HepG2 (cell line): ENCODE measurements around the gene CABLES1. TPM values are rescaled to one million over a fixed set of nuclear protein-coding genes. Genes with fewer than 3 reads are reported as not detected.
"Not testable (repeated sequence)": the region's sequence is repeated elsewhere in the genome, so short reads cannot be mapped to it uniquely, and the experiment has no call there.

ENCODE experiments used
- ATAC-seq: fragments of 200-7000 bp; cut with Tn5 transposase; 3 replicates; pipeline ENCODE4 v1.9.1; 2020; ENCODE audit warnings: mild to moderate bottlenecking, moderate library complexity
- BruUV-seq: library from RNA; stranded (reverse); fragments of 400-500 nt; replicated peaks from 2 replicates; lab custom pipeline; 2021; lab: Mats Ljungman, UMichigan
- CTCF ChIA-PET: fragments of 300-600 bp; formaldehyde crosslinking; extraction: SDS; loops from one replicate; lab custom pipeline; 2021; ENCODE audit warnings: low total read pairs, inconsistent platforms, low intra/inter-chr PET ratio; lab: Yijun Ruan, JAX
- POLR2A ChIA-PET: fragments of 350-600 bp; sonication (Branson Sonifier 250); formaldehyde crosslinking; loops from one replicate; lab custom pipeline; 2020; ENCODE audit warnings: antibody characterized with exemption, inconsistent platforms; lab: Yijun Ruan, JAX
- DNase-seq: peaks from one replicate; pipeline ENCODE4 v3.0.0-alpha.2; 2015; ENCODE audit warnings: low spot score
- FAIRE-seq: peaks from 3 replicates; lab custom pipeline; 2011; peaks lifted over from hg19 to GRCh38; lab: Jason Lieb, UNC
- H2AFZ ChIP-seq: one replicate; pipeline ENCODE4 v1.6.1; 2011; ENCODE audit warnings: low read length, inconsistent platforms
- H3K27ac ChIP-seq: fragments of 300-600 bp; 3 replicates; pipeline ENCODE4 v1.8.0; 2011; ENCODE audit warnings: mixed run types, mild to moderate bottlenecking, mixed read lengths, low read length, inconsistent platforms; ENCODE audit not compliant: insufficient read depth; ENCODE audit errors: extremely low read length
- H3K27me3 ChIP-seq, 2 experiments: fragments of 200-600 bp in 1 of 2; 2 replicates in 1 of 2; 3 replicates in 1 of 2; pipeline versions ENCODE4 v1.6.0 to v1.8.0; 2011; ENCODE audit warnings: low read length in 2 of 2, mild to moderate bottlenecking in 2 of 2, moderate library complexity in 2 of 2, inconsistent platforms in 1 of 2; ENCODE audit not compliant: insufficient read depth in 2 of 2, control insufficient read depth in 1 of 2
- H3K36me3 ChIP-seq, 2 experiments: fragments of 200-600 bp in 1 of 2; replicated peaks in 1 of 2; 2 replicates in 1 of 2; 3 replicates in 1 of 2; pipeline versions ENCODE4 v1.5.1 to v1.8.0; 2011; ENCODE audit warnings: low read length in 2 of 2, inconsistent platforms in 1 of 2; ENCODE audit not compliant: insufficient read depth in 2 of 2, control insufficient read depth in 1 of 2
- H3K4me1 ChIP-seq: 2 replicates; pipeline ENCODE4 v1.5.1; 2012; ENCODE audit warnings: low read length, inconsistent platforms; ENCODE audit not compliant: insufficient read depth
- H3K4me2 ChIP-seq: 2 replicates; pipeline ENCODE4 v1.6.0; 2011; ENCODE audit warnings: low read depth, low read length, inconsistent platforms
- H3K4me3 ChIP-seq, 3 experiments: fragments of 200-600 bp in 1 of 3; sonication (generic), shearing (Covaris generic) in 1 of 3; replicated peaks in 1 of 3; 2 replicates each; pipeline ENCODE4 v1.5.1; 2011 to 2016; ENCODE audit warnings: low read length in 3 of 3, inconsistent platforms in 2 of 3, low read depth in 2 of 3, mild to moderate bottlenecking in 2 of 3, control low read depth in 1 of 3, mixed read lengths in 1 of 3; ENCODE audit not compliant: insufficient read depth in 1 of 3
- H3K79me2 ChIP-seq: one replicate; pipeline ENCODE4 v1.6.1; 2011; ENCODE audit warnings: low read length, inconsistent platforms; ENCODE audit not compliant: insufficient read depth
- H3K9ac ChIP-seq: 2 replicates; pipeline ENCODE4 v1.6.0; 2011; ENCODE audit warnings: mild to moderate bottlenecking, low read depth, low read length, inconsistent platforms; ENCODE audit not compliant: insufficient read depth
- H3K9me3 ChIP-seq: 2 replicates; pipeline ENCODE4 v1.5.1; 2012; ENCODE audit warnings: mild to moderate bottlenecking, low read length
- H4K20me1 ChIP-seq: 2 replicates; pipeline ENCODE4 v1.6.0; 2011; ENCODE audit warnings: inconsistent platforms, mild to moderate bottlenecking, low read length, moderate library complexity; ENCODE audit not compliant: insufficient read depth
- ELF4 ChIP-seq: sonication (generic); formaldehyde crosslinking; IDR thresholded peaks from 2 replicates; pipeline ENCODE4 v1.5.0; 2020; ENCODE audit warnings: missing genetic modification reagents, mild to moderate bottlenecking, moderate library complexity, borderline replicate concordance
- PAF1 ChIP-seq: IDR thresholded peaks from 2 replicates; pipeline ENCODE4 v1.6.1; 2016; ENCODE audit warnings: missing genetic modification reagents, missing compliant biosample characterization
- PHF20 ChIP-seq: sonication (generic); formaldehyde crosslinking; IDR thresholded peaks from 2 replicates; pipeline ENCODE4 v1.5.0; 2020; ENCODE audit warnings: mild to moderate bottlenecking, missing genetic modification reagents
- RBM22 ChIP-seq: fragments of 200-400 bp; formaldehyde crosslinking; optimal IDR thresholded peaks from 2 replicates; pipeline ENCODE3; 2017; ENCODE audit warnings: mild to moderate bottlenecking, low read length, moderate library complexity
- ZBTB43 ChIP-seq: sonication (generic); formaldehyde crosslinking; conservative IDR thresholded peaks from 2 replicates; pipeline ENCODE4 v1.4.0; 2020; ENCODE audit warnings: missing genetic modification reagents
- WGBS: methylation state at CpG from one replicate; pipeline ENCODE4 v1.1.6; 2017; ENCODE audit warnings: low lambda C conversion rate; 5-methylcytosine and 5-hydroxymethylcytosine counted together
- in situ Hi-C: cut with HindIII; loops from 2 replicates; pipeline ENCODE4 v1.10.0; 2017; ENCODE audit warnings: low pct_unique_long_range_greater_than_20kb; ENCODE audit not compliant: extremely low pct_ligation_motif_present
- intact Hi-C: fragments of 100-400 bp; cut with micrococcal nuclease; formaldehyde crosslinking; loops from one replicate; pipeline ENCODE4 v1.10.0; 2022; ENCODE audit not compliant: unreplicated experiment
- polyA plus RNA-seq, 8 experiments: library from polyadenylated mRNA; depleted of rRNA in 3 of 8; stranded (reverse) in 7 of 8; unstranded in 1 of 8; fragments of >200 nt; fragmentation: Illumina TruSeq in 4 of 8; extraction: Trizol in 4 of 8; gene quantifications; 2 replicates each; pipeline versions ENCODE4 v1.2.1 to v1.2.3, GENCODE V29; 2011 to 2016; ENCODE audit warnings: low read depth in 4 of 8, missing spikeins in 1 of 8, mixed read lengths in 1 of 8; ENCODE audit not compliant: insufficient read depth in 1 of 8
- total RNA-seq, 5 experiments: library from RNA; depleted of rRNA; stranded (reverse); fragments of >200 nt; fragmentation: Illumina TruSeq; extraction: Trizol; gene quantifications; 2 replicates each; pipeline ENCODE4 v1.2.3, GENCODE V29; 2016; ENCODE audit warnings: low read depth in 1 of 5
- TF ChIP-seq, protein P1 (sequence below): sonication (generic); formaldehyde crosslinking; IDR thresholded peaks from 2 replicates; pipeline ENCODE4 v1.5.0; 2020; ENCODE audit warnings: mild to moderate bottlenecking, missing genetic modification reagents
- TF ChIP-seq, protein P2 (sequence below): sonication (generic); formaldehyde crosslinking; IDR thresholded peaks from 2 replicates; pipeline ENCODE4 v1.4.0; 2020; ENCODE audit warnings: low read depth, missing genetic modification reagents

Gene CABLES1
- total and polyA plus RNA-seq, 2 of the 13 experiments (the other 11 are each of a cell fraction or from before 2014, with no cell fraction given), result 14.7 to 25.8 TPM

DNA sequence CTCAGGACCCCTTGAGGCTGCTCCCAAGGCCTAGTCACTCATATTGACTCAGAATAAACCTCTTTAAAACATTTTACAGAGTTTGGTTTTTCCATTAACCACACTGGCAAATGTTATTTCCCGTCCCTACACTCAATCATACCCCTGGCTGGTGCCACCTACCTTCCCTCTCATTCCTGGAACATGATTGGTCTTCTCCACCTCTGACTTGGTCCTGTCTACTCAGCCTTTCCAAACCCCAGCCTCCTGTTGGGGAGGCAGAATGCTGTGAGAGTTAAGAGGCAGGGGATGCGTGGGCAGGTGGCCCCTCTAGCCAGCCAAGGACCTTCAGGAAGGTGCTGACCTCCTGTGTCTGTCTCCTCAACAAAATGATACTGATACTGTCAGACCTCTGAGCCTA, 149.3 kb downstream of the CABLES1 start (continued):
- TF ChIP-seq ZBTB43 (no peak), PAF1 (CRISPR knock-in tag) (no peak), PHF20 (CRISPR knock-in tag) (no peak), RBM22 (no peak), ELF4 (no peak)
- TF ChIP-seq, protein P1, sequence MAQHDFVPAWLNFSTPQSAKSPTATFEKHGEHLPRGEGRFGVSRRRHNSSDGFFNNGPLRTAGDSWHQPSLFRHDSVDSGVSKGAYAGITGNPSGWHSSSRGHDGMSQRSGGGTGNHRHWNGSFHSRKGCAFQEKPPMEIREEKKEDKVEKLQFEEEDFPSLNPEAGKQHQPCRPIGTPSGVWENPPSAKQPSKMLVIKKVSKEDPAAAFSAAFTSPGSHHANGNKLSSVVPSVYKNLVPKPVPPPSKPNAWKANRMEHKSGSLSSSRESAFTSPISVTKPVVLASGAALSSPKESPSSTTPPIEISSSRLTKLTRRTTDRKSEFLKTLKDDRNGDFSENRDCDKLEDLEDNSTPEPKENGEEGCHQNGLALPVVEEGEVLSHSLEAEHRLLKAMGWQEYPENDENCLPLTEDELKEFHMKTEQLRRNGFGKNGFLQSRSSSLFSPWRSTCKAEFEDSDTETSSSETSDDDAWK (CRISPR knock-in tag), result no peak
- TF ChIP-seq, protein P2, sequence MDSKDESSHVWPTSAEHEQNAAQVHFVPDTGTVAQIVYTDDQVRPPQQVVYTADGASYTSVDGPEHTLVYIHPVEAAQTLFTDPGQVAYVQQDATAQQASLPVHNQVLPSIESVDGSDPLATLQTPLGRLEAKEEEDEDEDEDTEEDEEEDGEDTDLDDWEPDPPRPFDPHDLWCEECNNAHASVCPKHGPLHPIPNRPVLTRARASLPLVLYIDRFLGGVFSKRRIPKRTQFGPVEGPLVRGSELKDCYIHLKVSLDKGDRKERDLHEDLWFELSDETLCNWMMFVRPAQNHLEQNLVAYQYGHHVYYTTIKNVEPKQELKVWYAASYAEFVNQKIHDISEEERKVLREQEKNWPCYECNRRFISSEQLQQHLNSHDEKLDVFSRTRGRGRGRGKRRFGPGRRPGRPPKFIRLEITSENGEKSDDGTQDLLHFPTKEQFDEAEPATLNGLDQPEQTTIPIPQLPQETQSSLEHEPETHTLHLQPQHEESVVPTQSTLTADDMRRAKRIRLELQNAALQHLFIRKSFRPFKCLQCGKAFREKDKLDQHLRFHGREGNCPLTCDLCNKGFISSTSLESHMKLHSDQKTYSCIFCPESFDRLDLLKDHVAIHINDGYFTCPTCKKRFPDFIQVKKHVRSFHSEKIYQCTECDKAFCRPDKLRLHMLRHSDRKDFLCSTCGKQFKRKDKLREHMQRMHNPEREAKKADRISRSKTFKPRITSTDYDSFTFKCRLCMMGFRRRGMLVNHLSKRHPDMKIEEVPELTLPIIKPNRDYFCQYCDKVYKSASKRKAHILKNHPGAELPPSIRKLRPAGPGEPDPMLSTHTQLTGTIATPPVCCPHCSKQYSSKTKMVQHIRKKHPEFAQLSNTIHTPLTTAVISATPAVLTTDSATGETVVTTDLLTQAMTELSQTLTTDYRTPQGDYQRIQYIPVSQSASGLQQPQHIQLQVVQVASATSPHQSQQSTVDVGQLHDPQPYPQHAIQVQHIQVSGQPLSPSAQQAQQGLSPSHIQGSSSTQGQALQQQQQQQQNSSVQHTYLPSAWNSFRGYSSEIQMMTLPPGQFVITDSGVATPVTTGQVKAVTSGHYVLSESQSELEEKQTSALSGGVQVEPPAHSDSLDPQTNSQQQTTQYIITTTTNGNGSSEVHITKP (CRISPR knock-in tag), result no peak

GRCh38 chr18:23285581-23285980, 150.3 kb downstream of the CABLES1 start:
- H3K4me2 ChIP-seq, CTCF ChIA-PET, H3K9ac ChIP-seq, H3K27ac ChIP-seq, ATAC-seq, H2AFZ ChIP-seq, FAIRE-seq, H4K20me1 ChIP-seq, in situ Hi-C loops, intact Hi-C loops, H3K79me2 ChIP-seq, DNase-seq, H3K36me3 ChIP-seq, H3K27me3 ChIP-seq, BruUV-seq, POLR2A ChIA-PET, H3K4me3 ChIP-seq, H3K9me3 ChIP-seq: not testable (repeated sequence)
- peaks cover 47% of the 10 kb centered on the region for H3K4me1 ChIP-seq
- WGBS, result 94% methylated on average over 12 of the region's 12 CpGs
